ENCODE measurements around the gene SLC25A2. TPM values are rescaled to one million over a fixed set of nuclear protein-coding genes. Genes with fewer than 3 reads are reported as not detected.
A peak's percentile ranks its signal among the peaks of the same experiment; 100 is the strongest.
"Not testable (repeated sequence)": the region's sequence is repeated elsewhere in the genome, so short reads cannot be mapped to it uniquely, and the experiment has no call there.

SLC25A2 gene
- total RNA-seq, 2 donors from 2014 or later: 2.0 to 3.5 TPM

DNA sequence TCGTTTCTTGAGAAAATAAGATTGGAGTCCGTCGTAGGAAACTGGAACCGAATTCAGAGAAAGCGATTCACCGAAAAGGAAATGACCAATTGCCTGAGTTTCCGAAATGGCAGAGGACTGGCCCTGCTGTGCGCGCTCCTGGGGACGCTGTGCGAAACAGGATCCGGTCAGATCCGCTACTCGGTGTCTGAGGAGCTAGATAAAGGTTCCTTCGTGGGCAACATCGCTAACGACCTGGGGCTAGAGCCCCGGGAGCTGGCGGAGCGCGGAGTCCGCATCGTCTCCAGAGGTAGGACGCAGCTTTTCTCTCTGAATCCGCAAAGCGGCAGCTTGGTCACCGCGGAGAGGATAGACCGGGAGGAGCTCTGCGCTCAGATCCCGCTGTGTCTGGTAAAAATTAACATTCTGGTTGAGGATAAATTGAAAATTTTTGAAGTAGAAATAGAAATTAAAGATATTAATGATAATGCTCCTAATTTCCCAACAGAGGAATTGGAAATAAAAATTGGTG, 40.2 kb upstream of the SLC25A2 start:
- DNase-seq (ENCODE audit: low spot score) (no peak), ATAC-seq (ENCODE audit: insufficient number of reproducible peaks, low FRiP score, low read depth) (no peak)
- Histone ChIP-seq H3K4me1 (ENCODE audit: control insufficient read depth in 1 of 2, low read depth in 2 of 2) (no peaks in the 10 kb centered on the region), H3K36me3 (peaks cover 3% of the 10 kb centered on the region), H3K9me3 (peaks cover 89% of the 10 kb centered on the region), H3K27ac (no peak overlapping the region), H3K4me3 (peak overlapping the region; percentile 53), H3K27me3 (replicated peaks; ENCODE audit: insufficient read depth) (no peaks in the 10 kb centered on the region)
- no peak for TF ChIP-seq CTCF (IDR thresholded peaks at IDR 0.05)

GRCh38 chr5:141343242-141343952, 39.5 kb upstream of the SLC25A2 start, which contains the start of gene PCDHGA3:
Gene PCDHGA3 (plus strand): TSS chr5:141343829. CDS start chr5:141344034, 205 bp downstream.
- Histone ChIP-seq H3K4me3 (peak within 1 kb of the TSS; percentile 53), H3K27ac (no peak within 1 kb of the TSS), H3K36me3 (peaks cover 3% of the 10 kb centered on the region), H3K4me1 (ENCODE audit: control insufficient read depth in 1 of 2, low read depth in 2 of 2) (no peaks in the 10 kb centered on the region), H3K9me3 (peaks cover 89% of the 10 kb centered on the region), H3K27me3 (replicated peaks; ENCODE audit: insufficient read depth) (no peaks in the 10 kb centered on the region)
- no peak for DNase-seq (ENCODE audit: low spot score)
- peak; percentile 11 for TF ChIP-seq CTCF (IDR thresholded peaks at IDR 0.05)
- ATAC-seq (ENCODE audit: insufficient number of reproducible peaks, low FRiP score, low read depth): no peak

DNA sequence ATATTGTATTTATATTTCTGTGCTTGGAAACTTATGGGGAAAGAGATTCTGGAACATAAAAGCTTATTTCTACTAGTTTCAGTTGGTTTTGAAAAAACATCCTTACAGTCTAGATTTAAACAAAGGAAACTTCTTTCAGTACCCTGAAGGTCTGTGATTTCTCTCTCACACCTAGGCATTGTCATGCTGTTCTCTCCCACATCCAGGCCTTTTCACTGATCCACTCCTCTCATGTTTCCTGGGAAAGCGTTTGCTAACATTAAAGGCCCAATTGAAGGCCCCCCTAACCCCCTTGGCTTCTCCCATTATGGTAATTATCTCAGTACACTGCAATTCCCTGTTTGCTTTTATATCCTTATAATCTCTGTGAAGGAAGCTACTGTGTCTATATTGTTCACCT, 38.9 kb upstream of the SLC25A2 start:
- no peak for ATAC-seq (ENCODE audit: insufficient number of reproducible peaks, low FRiP score, low read depth)

GRCh38 chr5:141340781-141341354, 37.0 kb upstream of the SLC25A2 start:
- H3K36me3 ChIP-seq; H3K27ac ChIP-seq; DNase-seq (ENCODE audit: low spot score); H3K4me1 ChIP-seq (ENCODE audit: control insufficient read depth in 1 of 2, low read depth in 2 of 2); ATAC-seq (ENCODE audit: insufficient number of reproducible peaks, low FRiP score, low read depth); H3K4me3 ChIP-seq; H3K27me3 ChIP-seq (replicated peaks; ENCODE audit: insufficient read depth): not testable (repeated sequence)
- H3K9me3 ChIP-seq: peaks cover 92% of the 10 kb centered on the region

More for the DNA sequence above, 38.9 kb upstream of the SLC25A2 start:
- Histone ChIP-seq H3K4me3 (no peak overlapping the region), H3K36me3 (peaks cover 3% of the 10 kb centered on the region), H3K9me3 (peaks cover 89% of the 10 kb centered on the region), H3K4me1 (ENCODE audit: control insufficient read depth in 1 of 2, low read depth in 2 of 2) (no peaks in the 10 kb centered on the region), H3K27ac (no peak overlapping the region), H3K27me3 (replicated peaks; ENCODE audit: insufficient read depth) (no peaks in the 10 kb centered on the region)
- no peak for TF ChIP-seq CTCF (IDR thresholded peaks at IDR 0.05)
- DNase-seq (ENCODE audit: low spot score): no peak

DNA sequence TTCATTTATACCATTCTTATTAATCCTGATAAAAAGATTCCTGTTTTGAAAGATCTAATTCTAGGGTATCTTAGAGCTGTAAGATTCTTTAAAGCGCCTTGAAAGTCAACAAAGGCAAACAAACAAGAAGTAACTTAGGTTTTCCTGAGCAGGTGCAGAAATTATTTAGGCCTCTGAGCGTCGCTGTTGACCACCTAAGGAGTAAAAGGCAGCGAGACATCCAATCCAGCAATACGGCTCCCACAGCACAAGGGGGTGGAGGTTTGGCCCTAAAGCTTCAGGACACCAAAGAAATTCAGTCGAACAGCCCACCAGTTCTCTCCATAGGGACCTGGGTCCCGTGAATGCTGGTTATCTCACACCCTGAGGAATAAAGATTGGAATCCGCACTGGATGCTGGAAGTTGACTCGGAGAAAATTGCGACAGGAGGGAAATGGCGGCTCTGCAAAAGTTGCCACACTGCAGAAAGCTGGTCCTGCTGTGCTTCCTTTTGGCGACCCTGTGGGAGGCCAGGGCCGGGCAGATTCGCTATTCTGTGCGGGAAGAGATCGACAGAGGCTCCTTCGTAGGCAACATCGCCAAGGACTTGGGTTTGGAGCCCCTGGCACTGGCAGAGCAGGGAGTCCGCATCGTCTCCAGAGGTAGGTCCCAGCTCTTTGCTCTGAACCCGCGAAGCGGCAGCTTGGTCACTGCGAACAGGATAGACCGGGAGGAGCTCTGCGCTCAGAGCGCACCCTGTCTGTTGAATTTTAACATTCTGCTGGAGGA, 34.9 kb upstream of the SLC25A2 start, which contains the start of gene PCDHGA2:
Gene PCDHGA2, plus strand, starts transcription at position 223 of the 769 bp plus-strand sequence.
- TF ChIP-seq CTCF (IDR thresholded peaks at IDR 0.05): peak; percentile 25
- ATAC-seq (ENCODE audit: insufficient number of reproducible peaks, low FRiP score, low read depth) (no peak), DNase-seq (ENCODE audit: low spot score) (no peak)
- peaks cover 89% of the 10 kb centered on the region for H3K9me3 ChIP-seq
- H3K27me3 ChIP-seq (replicated peaks; ENCODE audit: insufficient read depth): no peaks in the 10 kb centered on the region
- H3K27ac ChIP-seq: no peak within 1 kb of the TSS
- H3K4me3 ChIP-seq: peak within 1 kb of the TSS; percentile 64
- no peaks in the 10 kb centered on the region for H3K4me1 ChIP-seq (ENCODE audit: control insufficient read depth in 1 of 2, low read depth in 2 of 2)
- H3K36me3 ChIP-seq: peaks cover 3% of the 10 kb centered on the region

- not testable (repeated sequence) for H3K27me3 ChIP-seq (replicated peaks; ENCODE audit: insufficient read depth); H3K27ac ChIP-seq; H3K4me3 ChIP-seq; H3K36me3 ChIP-seq; ATAC-seq (ENCODE audit: insufficient number of reproducible peaks, low FRiP score, low read depth); DNase-seq (ENCODE audit: low spot score); H3K4me1 ChIP-seq (ENCODE audit: control insufficient read depth in 1 of 2, low read depth in 2 of 2)
- H3K9me3 ChIP-seq: peaks cover 82% of the 10 kb centered on the region
Observed at GRCh38 chr5:141332571-141332970, 28.7 kb upstream of the SLC25A2 start.

Data from thoracic aorta (tissue), 2 donors.